Smooth muscle cell (in vitro differentiated cells): ENCODE results near the gene DDX50. TPM values are rescaled to one million over a fixed set of nuclear protein-coding genes. Genes with fewer than 3 reads are reported as not detected.

Source experiments
- DNase-seq: peaks from one replicate; lab custom pipeline; 2025; ENCODE audit not compliant: unreplicated experiment; lab: John Stamatoyannopoulos, UW
- H2AFZ ChIP-seq: fragments of 200-600 bp; sonication (generic); 2 replicates; pipeline ENCODE4 v1.6.0; 2016; ENCODE audit warnings: antibody characterized with exemption, low read depth, mild to moderate bottlenecking
- H3F3A ChIP-seq: fragments of 200-600 bp; sonication (generic); 2 replicates; pipeline ENCODE4 v1.6.0; 2017; ENCODE audit warnings: antibody characterized with exemption, low read depth
- H3K27ac ChIP-seq: fragments of 200-600 bp; sonication (generic); 2 replicates; pipeline ENCODE4 v1.5.1; 2016; ENCODE audit warnings: low read depth, mild to moderate bottlenecking
- H3K27me3 ChIP-seq: fragments of 200-600 bp; sonication (generic); 2 replicates; pipeline ENCODE4 v1.6.1; 2016; ENCODE audit warnings: low read depth, mild to moderate bottlenecking
- H3K36me3 ChIP-seq: fragments of 200-600 bp; sonication (generic); 2 replicates; pipeline ENCODE4 v1.5.1; 2016; ENCODE audit warnings: low read depth
- H3K4me1 ChIP-seq: fragments of 200-600 bp; sonication (generic); 2 replicates; pipeline ENCODE4 v1.5.1; 2016; ENCODE audit warnings: low read depth
- H3K4me2 ChIP-seq: fragments of 200-600 bp; sonication (generic); 2 replicates; pipeline ENCODE4 v1.6.0; 2016; ENCODE audit warnings: mild to moderate bottlenecking
- H3K4me3 ChIP-seq: fragments of 200-600 bp; sonication (generic); 2 replicates; pipeline ENCODE4 v1.5.1; 2016; ENCODE audit warnings: mild to moderate bottlenecking
- H3K79me2 ChIP-seq: fragments of 200-600 bp; sonication (generic); 2 replicates; pipeline ENCODE4 v1.6.0; 2016; ENCODE audit warnings: low read depth, mild to moderate bottlenecking
- H3K9ac ChIP-seq: fragments of 200-600 bp; sonication (generic); 2 replicates; pipeline ENCODE4 v1.6.0; 2016; ENCODE audit warnings: low read depth
- H3K9me3 ChIP-seq: fragments of 200-600 bp; sonication (generic); replicated peaks from 2 replicates; pipeline ENCODE4 v1.5.1; 2016; ENCODE audit warnings: low read depth
- H4K20me1 ChIP-seq: fragments of 200-600 bp; sonication (generic); 2 replicates; pipeline ENCODE4 v1.6.0; 2016; ENCODE audit warnings: low read depth
- WGBS: methylation state at CpG from one replicate; pipeline ENCODE4 v1.1.7; 2016; ENCODE audit warnings: low lambda C conversion rate; 5-methylcytosine and 5-hydroxymethylcytosine counted together
- polyA plus RNA-seq: library from polyadenylated mRNA; unstranded; fragments of >200 nt; fragmentation: Nextera tagmentation; extraction: Ambion mirVana; gene quantifications from 2 replicates; pipeline ENCODE4 v1.2.1, GENCODE V29; 2016
- total RNA-seq: library from RNA; depleted of rRNA; stranded (reverse); fragments of >200 nt; gene quantifications from 2 replicates; pipeline ENCODE4 v1.2.3, GENCODE V29; 2014
- TF ChIP-seq, protein P1 (sequence below): fragments of 200-600 bp; sonication (generic); IDR thresholded peaks from 2 replicates; pipeline ENCODE4 v1.5.1; 2017; ENCODE audit warnings: borderline replicate concordance, mild to moderate bottlenecking, antibody characterized with exemption; ENCODE audit not compliant: insufficient read depth, poor library complexity, severe bottlenecking

Gene DDX50
- total and polyA plus RNA-seq, 2 experiments from 2014 or later: 35.9 to 42.9 TPM

DNA sequence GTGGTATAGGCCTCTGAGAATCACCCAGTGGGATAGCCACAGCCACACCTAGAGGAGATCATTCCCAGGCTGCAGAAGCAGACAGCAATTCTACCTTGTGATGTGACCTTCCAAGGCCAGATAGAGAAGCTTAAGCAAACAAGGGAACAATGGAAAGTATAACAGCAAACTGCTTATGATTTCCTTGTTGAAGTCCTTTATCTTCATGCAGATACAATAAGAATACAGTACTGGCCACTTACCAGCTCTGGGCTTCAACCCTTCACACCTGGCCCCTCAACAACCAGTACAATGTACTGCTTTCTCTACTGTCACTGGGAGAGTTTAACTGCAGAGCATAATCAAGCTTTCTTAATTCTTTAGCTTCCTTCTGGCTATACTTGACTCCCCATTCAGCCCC, 22.6 kb upstream of the DDX50 start:
- H3K79me2 ChIP-seq: no peaks in the 10 kb centered on the region
- no peak for DNase-seq
- H3K4me3 ChIP-seq: no peak overlapping the region

DNA sequence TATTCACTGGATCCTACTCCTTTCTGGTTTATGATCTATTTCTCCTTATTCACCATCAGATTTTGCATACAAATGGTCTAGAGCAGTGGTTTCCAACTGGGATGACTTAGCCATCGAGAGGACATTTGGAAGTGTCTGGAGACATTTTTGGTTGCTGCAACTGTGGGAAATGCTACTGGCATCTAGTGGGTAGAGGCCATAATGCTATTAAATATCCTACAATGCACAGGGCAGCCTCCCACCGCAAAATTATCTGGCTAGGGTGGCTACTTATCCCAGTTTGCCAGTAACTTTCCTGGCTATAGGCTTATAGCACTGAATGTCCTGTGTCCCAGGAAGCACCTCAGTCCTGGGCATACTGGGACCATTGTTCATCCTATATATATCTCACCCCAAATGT, 21.5 kb upstream of the DDX50 start:
- 95% methylated on average over 2 of the region's 2 CpGs for WGBS

More for the DNA sequence above, 22.6 kb upstream of the DDX50 start:
- no peaks in the 10 kb centered on the region for H3K9me3 ChIP-seq
- H3K27ac ChIP-seq: no peak overlapping the region
- peaks cover 31% of the 10 kb centered on the region for H3K4me1 ChIP-seq
- H3K27me3 ChIP-seq: no peaks in the 10 kb centered on the region
- no peaks in the 10 kb centered on the region for H3K36me3 ChIP-seq
- no peak overlapping the region for H3K9ac ChIP-seq
- no peaks in the 10 kb centered on the region for H4K20me1 ChIP-seq
- no peak overlapping the region for H3K4me2 ChIP-seq
- TF ChIP-seq, protein P1, sequence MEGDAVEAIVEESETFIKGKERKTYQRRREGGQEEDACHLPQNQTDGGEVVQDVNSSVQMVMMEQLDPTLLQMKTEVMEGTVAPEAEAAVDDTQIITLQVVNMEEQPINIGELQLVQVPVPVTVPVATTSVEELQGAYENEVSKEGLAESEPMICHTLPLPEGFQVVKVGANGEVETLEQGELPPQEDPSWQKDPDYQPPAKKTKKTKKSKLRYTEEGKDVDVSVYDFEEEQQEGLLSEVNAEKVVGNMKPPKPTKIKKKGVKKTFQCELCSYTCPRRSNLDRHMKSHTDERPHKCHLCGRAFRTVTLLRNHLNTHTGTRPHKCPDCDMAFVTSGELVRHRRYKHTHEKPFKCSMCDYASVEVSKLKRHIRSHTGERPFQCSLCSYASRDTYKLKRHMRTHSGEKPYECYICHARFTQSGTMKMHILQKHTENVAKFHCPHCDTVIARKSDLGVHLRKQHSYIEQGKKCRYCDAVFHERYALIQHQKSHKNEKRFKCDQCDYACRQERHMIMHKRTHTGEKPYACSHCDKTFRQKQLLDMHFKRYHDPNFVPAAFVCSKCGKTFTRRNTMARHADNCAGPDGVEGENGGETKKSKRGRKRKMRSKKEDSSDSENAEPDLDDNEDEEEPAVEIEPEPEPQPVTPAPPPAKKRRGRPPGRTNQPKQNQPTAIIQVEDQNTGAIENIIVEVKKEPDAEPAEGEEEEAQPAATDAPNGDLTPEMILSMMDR: no peak
- no peaks in the 10 kb centered on the region for H3F3A ChIP-seq
- H2AFZ ChIP-seq: no peak overlapping the region

DNA sequence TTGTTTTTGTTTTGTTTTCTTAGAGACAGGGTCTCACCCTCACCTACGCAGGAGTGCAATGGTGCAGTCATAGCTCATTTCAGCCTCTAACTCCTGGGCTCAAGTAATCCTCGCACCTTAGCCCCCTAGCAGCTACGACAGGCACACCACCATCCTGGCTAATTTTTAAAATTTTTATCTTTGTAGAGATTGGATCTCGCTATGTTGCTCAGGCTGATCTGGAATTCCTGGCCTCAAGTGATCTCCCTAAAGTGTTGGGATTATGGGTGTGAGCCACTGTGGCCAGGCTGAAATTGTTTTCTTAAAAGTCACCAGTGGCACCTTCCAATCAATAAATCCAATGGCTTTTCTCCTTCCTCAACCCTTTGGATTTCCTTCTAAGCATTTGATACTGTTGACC, 20.9 kb upstream of the DDX50 start:
- Histone ChIP-seq H2AFZ (no peak overlapping the region), H3K9me3 (no peaks in the 10 kb centered on the region), H3K4me1 (peaks cover 31% of the 10 kb centered on the region), H3K36me3 (no peaks in the 10 kb centered on the region), H3K9ac (no peak overlapping the region), H3F3A (no peaks in the 10 kb centered on the region), H4K20me1 (no peaks in the 10 kb centered on the region), H3K27me3 (no peaks in the 10 kb centered on the region), H3K79me2 (no peaks in the 10 kb centered on the region), H3K27ac (no peak overlapping the region), H3K4me3 (no peak overlapping the region), H3K4me2 (no peak overlapping the region)
- WGBS: 87% methylated on average over 4 of the region's 4 CpGs
- TF ChIP-seq, protein P1: no peak
- DNase-seq: no peak

More for the DNA sequence above, 21.5 kb upstream of the DDX50 start:
- Histone ChIP-seq H3K27ac (no peak overlapping the region), H3K9me3 (no peaks in the 10 kb centered on the region), H4K20me1 (no peaks in the 10 kb centered on the region), H2AFZ (no peak overlapping the region), H3K36me3 (no peaks in the 10 kb centered on the region), H3K4me1 (peaks cover 31% of the 10 kb centered on the region), H3K79me2 (no peaks in the 10 kb centered on the region), H3K4me2 (no peak overlapping the region), H3F3A (no peaks in the 10 kb centered on the region), H3K4me3 (no peak overlapping the region), H3K9ac (no peak overlapping the region), H3K27me3 (no peaks in the 10 kb centered on the region)
- TF ChIP-seq, protein P1: no peak
- no peak for DNase-seq

DNA sequence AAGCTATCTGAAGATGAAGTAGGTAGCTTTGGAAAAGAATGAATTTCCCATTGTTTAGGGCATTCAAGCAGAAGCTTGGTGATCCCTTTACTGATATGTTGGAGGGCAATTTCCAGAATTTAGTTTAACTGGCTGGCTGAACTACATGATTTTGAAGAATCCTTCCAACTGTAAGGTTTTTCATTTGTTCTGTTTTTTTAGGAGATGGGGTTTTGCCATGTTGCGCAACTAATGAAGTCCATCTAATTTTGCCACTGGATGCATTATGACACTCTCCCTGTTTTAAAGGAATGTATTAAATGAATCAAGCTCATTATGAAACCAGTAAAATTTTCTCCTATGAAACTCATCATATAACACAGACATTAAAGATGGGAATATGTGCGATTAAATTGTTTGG, 6.1 kb upstream of the DDX50 start:
- Histone ChIP-seq H2AFZ (no peak overlapping the region), H3K4me1 (peaks cover 3% of the 10 kb centered on the region), H3K79me2 (no peaks in the 10 kb centered on the region), H3K27me3 (no peaks in the 10 kb centered on the region), H3K9me3 (no peaks in the 10 kb centered on the region), H3K4me2 (no peak overlapping the region), H3K9ac (no peak overlapping the region), H3F3A (peaks cover 10% of the 10 kb centered on the region), H3K36me3 (no peaks in the 10 kb centered on the region), H3K27ac (no peak overlapping the region), H3K4me3 (no peak overlapping the region), H4K20me1 (no peaks in the 10 kb centered on the region)
- DNase-seq: no peak
- TF ChIP-seq, protein P1: no peak
- WGBS: 100% methylated on average over 2 of the region's 2 CpGs
